ENCODE measurements around the gene WNT11.

The WNT11 gene

DNA sequence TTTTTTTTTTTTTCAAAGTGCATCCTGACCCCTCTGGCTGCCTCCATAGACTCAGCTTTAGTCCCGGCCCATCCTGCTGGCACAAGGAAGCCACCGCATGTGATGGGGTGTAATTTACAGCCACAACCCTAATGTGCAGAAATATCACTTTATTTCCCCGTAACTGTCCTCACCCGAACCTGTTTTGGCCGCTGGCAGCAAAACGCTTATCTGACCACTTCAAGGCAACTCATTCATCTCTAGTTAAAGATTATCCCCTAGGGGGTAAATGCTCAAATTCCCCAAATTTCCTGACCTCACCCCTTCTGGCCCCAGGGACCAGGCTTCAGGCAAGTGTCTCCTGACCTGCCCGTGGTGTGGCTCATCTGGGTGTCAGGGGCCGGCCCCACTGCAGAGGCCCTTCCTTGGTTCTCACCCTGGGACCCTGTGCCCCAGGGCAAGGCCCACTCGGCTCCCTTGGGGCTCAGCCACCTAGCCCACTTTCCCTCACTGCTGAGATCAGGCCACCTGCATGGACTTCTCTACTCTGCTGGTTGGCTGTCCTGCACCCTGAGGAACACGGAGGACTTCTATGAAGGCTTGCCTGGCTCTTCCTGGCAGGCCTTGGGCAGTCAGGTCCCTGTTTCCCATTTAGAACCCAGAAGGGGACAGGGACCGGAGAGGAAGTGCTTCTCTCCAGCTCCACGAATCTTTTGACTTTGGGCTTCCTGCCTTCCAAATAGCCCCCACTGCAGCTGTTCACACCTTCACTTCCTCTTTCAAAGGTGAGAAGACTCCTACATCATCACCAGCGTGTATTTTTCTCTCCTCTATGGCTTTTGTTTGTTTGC lies 53.3 kb downstream of the WNT11 start:
- H3K36me3 ChIP-seq (ENCODE audit: control insufficient read depth, insufficient read depth, low read length): no peaks in the 10 kb centered on the region
- peak overlapping the region; percentile 61 for H3K4me3 ChIP-seq (ENCODE audit: low read depth, low read length)
- H3K27me3 ChIP-seq (ENCODE audit: control insufficient read depth, insufficient read depth, low read length): peaks cover 29% of the 10 kb centered on the region
- H3K4me1 ChIP-seq (ENCODE audit: control insufficient read depth, insufficient read depth, low read length): no peaks in the 10 kb centered on the region
- H3K9ac ChIP-seq (ENCODE audit: low read depth, low read length): peak overlapping the region; percentile 70
- H3K9me3 ChIP-seq (ENCODE audit: control insufficient read depth, insufficient read depth, low read length): no peaks in the 10 kb centered on the region

DNA sequence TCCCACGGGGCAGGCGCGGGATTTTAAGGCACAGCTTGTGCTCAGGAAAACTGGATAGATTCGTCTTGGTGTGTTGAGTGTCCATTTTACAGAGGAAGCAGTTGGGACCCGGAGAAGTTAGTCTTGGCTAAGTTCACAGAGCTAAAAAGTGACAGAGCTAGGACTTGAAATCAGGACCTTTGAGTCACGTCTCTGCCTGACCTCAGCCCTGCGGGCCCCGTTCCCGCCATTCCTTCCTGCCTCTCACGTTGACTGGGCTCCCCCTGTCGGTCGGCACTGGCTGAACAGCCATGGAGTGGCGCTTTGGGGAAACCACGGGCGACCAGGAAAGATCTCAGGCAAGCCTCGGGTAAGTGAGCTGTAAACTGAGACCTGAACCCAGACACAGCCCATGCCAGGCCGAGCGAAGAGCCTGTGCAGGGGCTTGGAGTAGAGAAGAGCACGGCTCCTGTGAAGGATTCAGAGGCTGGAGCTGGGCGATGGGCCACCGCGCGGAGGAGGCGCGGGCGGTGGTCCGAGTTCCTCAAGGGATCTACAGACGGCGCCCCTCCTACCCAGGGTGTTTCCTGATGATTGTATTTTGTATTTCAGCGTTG lies 54.1 kb downstream of the WNT11 start:
- H3K4me3 ChIP-seq (ENCODE audit: low read depth, low read length): peak overlapping the region; percentile 61
- H3K9ac ChIP-seq (ENCODE audit: low read depth, low read length): peak overlapping the region; percentile 70
- H3K4me1 ChIP-seq (ENCODE audit: control insufficient read depth, insufficient read depth, low read length): no peaks in the 10 kb centered on the region
- H3K9me3 ChIP-seq (ENCODE audit: control insufficient read depth, insufficient read depth, low read length): no peaks in the 10 kb centered on the region
- H3K36me3 ChIP-seq (ENCODE audit: control insufficient read depth, insufficient read depth, low read length): no peaks in the 10 kb centered on the region
- peaks cover 29% of the 10 kb centered on the region for H3K27me3 ChIP-seq (ENCODE audit: control insufficient read depth, insufficient read depth, low read length)

DNA sequence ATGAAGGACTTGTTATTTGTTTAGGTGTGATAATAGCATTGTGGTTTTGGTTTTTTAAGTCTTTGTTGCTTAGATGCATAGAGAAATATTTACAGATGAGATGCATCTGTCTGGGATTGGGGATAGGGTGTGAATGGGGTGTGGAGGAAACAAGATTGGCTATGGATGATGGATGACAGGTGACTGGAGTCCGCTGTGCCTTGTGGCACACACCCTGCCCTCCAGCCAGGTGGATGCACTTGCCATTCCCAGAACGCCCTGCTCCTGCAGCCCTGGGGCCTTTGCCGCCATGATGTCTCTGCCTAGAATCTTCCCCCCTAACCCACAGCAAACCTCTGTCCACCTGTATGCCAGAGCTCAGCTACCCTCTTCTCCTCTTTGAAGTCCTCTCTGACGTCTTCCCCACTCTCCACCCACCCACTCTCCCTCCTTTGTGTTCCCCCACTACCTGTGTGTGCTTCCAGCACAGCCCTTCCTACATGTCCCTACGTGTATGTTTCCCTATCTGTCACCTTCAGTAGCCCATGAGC lies 54.7 kb downstream of the WNT11 start:
- Histone ChIP-seq H3K4me3 (ENCODE audit: low read depth, low read length) (no peak overlapping the region), H3K36me3 (ENCODE audit: control insufficient read depth, insufficient read depth, low read length) (no peaks in the 10 kb centered on the region), H3K9ac (ENCODE audit: low read depth, low read length) (no peak overlapping the region), H3K9me3 (ENCODE audit: control insufficient read depth, insufficient read depth, low read length) (no peaks in the 10 kb centered on the region), H3K27me3 (ENCODE audit: control insufficient read depth, insufficient read depth, low read length) (peaks cover 29% of the 10 kb centered on the region), H3K4me1 (ENCODE audit: control insufficient read depth, insufficient read depth, low read length) (no peaks in the 10 kb centered on the region)

DNA sequence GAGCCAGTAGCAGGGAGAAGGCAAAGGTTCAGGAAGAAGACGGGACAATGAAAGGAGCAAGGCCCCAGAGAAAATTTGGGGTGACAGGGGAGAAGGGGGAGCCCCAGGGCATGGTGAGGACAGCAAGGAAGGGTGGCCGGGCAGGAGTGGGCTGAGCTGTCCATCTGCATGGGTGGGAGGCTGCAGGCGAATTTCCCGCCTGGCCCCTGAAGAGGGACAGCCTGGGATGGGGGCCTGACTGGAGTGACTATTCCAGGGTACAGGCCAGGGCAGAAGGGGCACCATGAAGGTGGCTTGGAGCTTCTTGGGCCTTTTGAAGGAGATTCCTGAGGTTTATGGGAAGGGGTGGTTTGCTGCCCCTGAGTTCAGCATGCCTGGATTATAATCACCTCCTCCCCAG lies 56.2 kb downstream of the WNT11 start:
- H3K4me1 ChIP-seq (ENCODE audit: control insufficient read depth, insufficient read depth, low read length): no peaks in the 10 kb centered on the region
- no peaks in the 10 kb centered on the region for H3K36me3 ChIP-seq (ENCODE audit: control insufficient read depth, insufficient read depth, low read length)
- H3K27me3 ChIP-seq (ENCODE audit: control insufficient read depth, insufficient read depth, low read length): peaks cover 29% of the 10 kb centered on the region
- H3K9me3 ChIP-seq (ENCODE audit: control insufficient read depth, insufficient read depth, low read length): no peaks in the 10 kb centered on the region
- H3K9ac ChIP-seq (ENCODE audit: low read depth, low read length): no peak overlapping the region
- no peak overlapping the region for H3K4me3 ChIP-seq (ENCODE audit: low read depth, low read length)

DNA sequence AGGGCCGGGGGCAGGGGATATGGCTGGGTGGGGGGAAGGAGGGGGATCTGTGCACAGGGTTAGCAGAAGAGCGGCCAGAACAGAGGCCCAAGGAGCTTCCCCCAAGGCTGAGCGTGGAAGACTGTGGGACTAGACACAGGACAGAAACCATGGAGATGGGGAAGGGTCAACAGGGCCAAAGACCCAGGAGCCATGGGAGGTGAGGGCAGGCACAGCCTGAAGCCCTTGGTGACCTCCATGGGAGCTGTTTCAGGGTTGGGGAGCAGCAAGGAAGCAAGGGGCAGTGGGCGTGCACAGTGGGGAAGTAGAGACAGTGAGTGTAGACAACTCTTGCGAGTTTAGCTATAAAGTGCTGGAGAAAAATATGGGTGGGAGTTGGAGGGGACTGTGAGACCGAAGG lies 56.6 kb downstream of the WNT11 start:
- Histone ChIP-seq H3K27me3 (ENCODE audit: control insufficient read depth, insufficient read depth, low read length) (peaks cover 29% of the 10 kb centered on the region), H3K4me3 (ENCODE audit: low read depth, low read length) (no peak overlapping the region), H3K4me1 (ENCODE audit: control insufficient read depth, insufficient read depth, low read length) (no peaks in the 10 kb centered on the region), H3K36me3 (ENCODE audit: control insufficient read depth, insufficient read depth, low read length) (no peaks in the 10 kb centered on the region), H3K9me3 (ENCODE audit: control insufficient read depth, insufficient read depth, low read length) (no peaks in the 10 kb centered on the region), H3K9ac (ENCODE audit: low read depth, low read length) (no peak overlapping the region)

DNA sequence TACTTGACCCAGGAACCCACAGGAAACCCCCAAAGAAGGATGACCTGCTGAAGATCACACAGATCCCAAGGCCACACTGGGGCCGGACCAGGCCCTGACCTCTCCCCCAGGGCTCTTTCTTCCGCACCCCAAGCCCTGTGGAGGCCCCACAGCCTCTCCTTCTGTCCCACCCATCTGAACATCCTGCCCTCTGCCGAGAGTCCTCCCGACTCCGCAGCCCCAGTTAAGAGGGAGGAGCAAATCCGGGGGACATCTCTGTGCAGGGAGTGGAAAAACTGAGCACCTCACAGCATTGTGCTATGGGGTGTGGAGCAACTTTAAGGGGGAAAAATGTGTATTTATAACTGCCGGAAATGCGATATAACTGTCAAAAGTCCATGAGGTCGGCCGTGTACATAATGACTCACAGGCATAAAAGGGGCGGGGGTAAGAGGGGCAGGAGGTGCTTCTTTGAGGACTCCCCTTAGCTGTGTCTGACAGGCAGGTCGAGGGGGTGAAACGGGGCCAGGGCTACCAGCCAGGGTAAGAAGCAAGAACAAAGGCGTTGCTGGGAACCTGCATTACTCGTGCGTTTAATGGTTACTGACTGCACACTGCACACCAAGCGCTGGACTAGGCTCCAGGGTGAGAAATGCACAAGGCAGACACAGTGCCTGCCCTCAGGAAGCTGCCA lies 57.2 kb downstream of the WNT11 start:
- peaks cover 29% of the 10 kb centered on the region for H3K27me3 ChIP-seq (ENCODE audit: control insufficient read depth, insufficient read depth, low read length)
- H3K9ac ChIP-seq (ENCODE audit: low read depth, low read length): no peak overlapping the region
- no peaks in the 10 kb centered on the region for H3K9me3 ChIP-seq (ENCODE audit: control insufficient read depth, insufficient read depth, low read length)
- no peaks in the 10 kb centered on the region for H3K4me1 ChIP-seq (ENCODE audit: control insufficient read depth, insufficient read depth, low read length)
- H3K36me3 ChIP-seq (ENCODE audit: control insufficient read depth, insufficient read depth, low read length): no peaks in the 10 kb centered on the region
- no peak overlapping the region for H3K4me3 ChIP-seq (ENCODE audit: low read depth, low read length)

DNA sequence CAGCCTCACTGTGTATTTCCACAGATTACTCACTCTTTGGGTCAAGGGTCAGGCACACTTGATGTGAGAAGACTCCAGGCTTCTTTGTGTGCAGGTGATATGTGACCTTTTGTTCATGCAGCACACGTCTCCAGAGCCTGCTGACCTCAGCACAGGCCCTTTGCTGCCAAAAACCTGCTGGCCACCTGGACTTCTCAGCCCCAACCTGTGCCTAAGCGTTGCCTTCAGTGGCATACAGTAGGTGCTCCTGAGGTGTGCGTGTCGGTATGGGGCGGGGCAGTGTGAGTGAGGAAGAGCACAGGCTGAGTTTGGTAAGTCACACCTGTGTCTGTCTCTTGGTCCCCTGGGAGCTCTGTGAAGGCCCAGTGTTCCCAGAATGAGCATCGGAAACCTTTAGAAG lies 58.1 kb downstream of the WNT11 start:
- Histone ChIP-seq H3K4me1 (ENCODE audit: control insufficient read depth, insufficient read depth, low read length) (no peaks in the 10 kb centered on the region), H3K27me3 (ENCODE audit: control insufficient read depth, insufficient read depth, low read length) (peaks cover 24% of the 10 kb centered on the region), H3K9ac (ENCODE audit: low read depth, low read length) (no peak overlapping the region), H3K9me3 (ENCODE audit: control insufficient read depth, insufficient read depth, low read length) (no peaks in the 10 kb centered on the region), H3K4me3 (ENCODE audit: low read depth, low read length) (no peak overlapping the region), H3K36me3 (ENCODE audit: control insufficient read depth, insufficient read depth, low read length) (no peaks in the 10 kb centered on the region)

DNA sequence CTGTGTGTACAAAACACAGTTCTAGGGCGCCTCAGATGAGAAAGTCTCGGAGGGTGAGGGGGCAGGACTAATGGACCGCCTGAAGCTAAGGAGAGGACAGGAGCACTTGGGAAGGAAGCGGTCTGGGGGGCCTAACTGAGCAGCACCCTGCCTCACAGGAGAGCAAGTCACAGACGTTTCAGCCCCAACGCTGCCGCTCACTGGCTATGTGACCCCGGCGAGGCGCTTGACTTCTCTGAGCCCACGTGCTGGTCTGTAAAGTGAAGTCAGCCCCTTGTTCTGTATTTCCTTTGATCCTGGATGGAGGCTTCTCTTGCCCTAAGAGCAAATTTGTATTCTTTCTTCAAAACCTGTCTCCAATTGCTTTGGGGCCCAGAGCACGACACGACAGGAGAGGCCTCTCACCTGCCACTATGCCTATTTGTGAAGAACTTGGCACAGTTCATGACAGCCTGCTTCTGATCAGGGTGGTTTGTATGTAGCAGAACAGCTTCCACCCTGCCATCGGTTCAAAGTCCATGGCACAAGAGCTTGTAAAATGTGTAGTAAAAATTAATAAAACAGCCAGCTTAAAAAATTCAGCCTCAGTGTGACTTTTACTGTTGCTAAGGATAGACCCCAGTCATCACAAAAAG lies 59.1 kb downstream of the WNT11 start:
- Histone ChIP-seq H3K9ac (ENCODE audit: low read depth, low read length) (no peak overlapping the region), H3K36me3 (ENCODE audit: control insufficient read depth, insufficient read depth, low read length) (no peaks in the 10 kb centered on the region), H3K9me3 (ENCODE audit: control insufficient read depth, insufficient read depth, low read length) (no peaks in the 10 kb centered on the region), H3K27me3 (ENCODE audit: control insufficient read depth, insufficient read depth, low read length) (peaks cover 16% of the 10 kb centered on the region), H3K4me3 (ENCODE audit: low read depth, low read length) (no peak overlapping the region), H3K4me1 (ENCODE audit: control insufficient read depth, insufficient read depth, low read length) (no peaks in the 10 kb centered on the region)

DNA sequence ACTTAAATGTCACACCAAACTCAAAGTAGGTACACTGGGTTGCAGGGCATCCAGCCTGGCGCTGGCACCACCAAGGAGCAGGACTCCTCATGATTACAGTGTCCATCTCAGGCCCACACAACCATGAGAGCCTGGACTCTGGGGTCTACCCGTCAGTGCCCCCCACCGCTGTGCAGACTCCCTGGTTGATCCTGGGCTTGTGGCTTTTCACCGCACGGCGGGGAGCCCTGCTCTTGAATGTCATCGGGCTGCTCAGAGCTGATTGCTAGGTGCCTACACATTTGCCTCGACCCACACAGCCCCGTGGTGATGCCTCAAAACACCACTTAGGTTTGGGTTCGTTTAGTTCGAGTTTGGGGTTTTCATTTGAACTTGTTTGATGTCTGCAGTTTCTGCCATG lies 63.0 kb downstream of the WNT11 start:
- Histone ChIP-seq H3K27me3 (ENCODE audit: control insufficient read depth, insufficient read depth, low read length) (no peaks in the 10 kb centered on the region), H3K36me3 (ENCODE audit: control insufficient read depth, insufficient read depth, low read length) (no peaks in the 10 kb centered on the region), H3K4me3 (ENCODE audit: low read depth, low read length) (no peak overlapping the region), H3K9me3 (ENCODE audit: control insufficient read depth, insufficient read depth, low read length) (no peaks in the 10 kb centered on the region), H3K9ac (ENCODE audit: low read depth, low read length) (no peak overlapping the region), H3K4me1 (ENCODE audit: control insufficient read depth, insufficient read depth, low read length) (no peaks in the 10 kb centered on the region)

DNA sequence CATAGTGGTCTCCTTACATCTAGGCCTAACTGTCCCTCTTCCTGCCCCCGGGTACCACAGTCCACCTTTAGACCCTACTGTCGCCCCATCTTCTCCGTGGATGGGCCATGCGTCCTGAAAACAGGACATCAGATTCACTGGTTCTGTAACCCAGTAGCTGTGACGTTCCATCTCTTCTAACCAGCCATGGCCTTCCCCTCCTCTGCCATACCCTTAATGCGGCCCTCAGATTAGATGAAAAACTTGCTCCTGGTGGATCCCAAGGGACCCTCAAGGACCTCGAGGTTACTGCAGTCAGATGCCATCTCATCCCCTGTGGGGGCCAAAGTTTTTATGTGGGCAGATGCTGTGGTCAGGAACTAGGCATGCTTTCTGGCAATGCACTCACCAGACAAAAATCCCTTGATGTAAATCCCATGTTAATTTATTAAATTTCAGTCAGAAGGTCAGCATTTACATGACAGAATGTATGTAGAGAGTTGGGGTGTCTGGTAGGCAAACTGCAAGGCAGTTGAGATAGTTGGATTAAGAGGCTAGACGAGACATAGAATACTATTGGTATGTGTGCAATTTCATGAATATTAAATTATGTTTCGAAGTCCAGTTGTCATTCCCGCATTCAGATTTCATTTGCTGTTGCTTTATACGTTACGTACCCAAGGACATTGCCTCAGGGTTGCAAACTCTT lies 64.3 kb downstream of the WNT11 start:
- Histone ChIP-seq H3K36me3 (ENCODE audit: control insufficient read depth, insufficient read depth, low read length) (no peaks in the 10 kb centered on the region), H3K4me3 (ENCODE audit: low read depth, low read length) (no peak overlapping the region), H3K9me3 (ENCODE audit: control insufficient read depth, insufficient read depth, low read length) (no peaks in the 10 kb centered on the region), H3K9ac (ENCODE audit: low read depth, low read length) (no peak overlapping the region), H3K4me1 (ENCODE audit: control insufficient read depth, insufficient read depth, low read length) (no peaks in the 10 kb centered on the region), H3K27me3 (ENCODE audit: control insufficient read depth, insufficient read depth, low read length) (no peaks in the 10 kb centered on the region)

DNA sequence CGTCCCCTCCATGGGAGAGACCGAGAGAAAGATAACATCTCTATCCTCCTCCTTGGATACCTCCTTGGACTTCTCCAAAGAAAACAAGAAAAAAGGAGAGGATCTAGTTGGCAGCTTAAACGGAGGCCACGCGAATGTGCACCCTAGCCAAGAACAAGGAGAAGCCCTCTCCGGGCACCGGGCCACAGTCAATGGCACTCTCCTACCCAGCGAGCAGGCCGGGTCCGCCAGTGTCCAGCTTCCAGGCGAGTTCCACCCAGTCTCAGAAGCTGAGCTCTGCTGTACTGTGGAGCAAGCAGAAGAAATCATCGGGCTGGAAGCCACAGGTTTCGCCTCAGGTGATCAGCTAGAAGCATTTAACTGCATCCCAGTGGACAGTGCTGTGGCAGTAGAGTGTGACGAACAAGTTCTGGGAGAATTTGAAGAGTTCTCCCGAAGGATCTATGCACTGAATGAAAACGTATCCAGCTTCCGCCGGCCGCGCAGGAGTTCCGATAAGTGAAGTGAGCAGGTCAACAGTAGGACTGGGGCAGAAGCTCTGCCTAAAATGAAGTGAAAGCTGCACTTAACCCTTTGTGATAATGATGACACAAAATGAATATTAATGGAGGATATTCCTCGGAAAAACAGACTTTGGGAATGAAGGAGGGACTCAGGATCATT lies 65.3 kb downstream of the WNT11 start:
- no peaks in the 10 kb centered on the region for H3K36me3 ChIP-seq (ENCODE audit: control insufficient read depth, insufficient read depth, low read length)
- H3K4me1 ChIP-seq (ENCODE audit: control insufficient read depth, insufficient read depth, low read length): no peaks in the 10 kb centered on the region
- no peak overlapping the region for H3K9ac ChIP-seq (ENCODE audit: low read depth, low read length)
- H3K27me3 ChIP-seq (ENCODE audit: control insufficient read depth, insufficient read depth, low read length): no peaks in the 10 kb centered on the region
- H3K4me3 ChIP-seq (ENCODE audit: low read depth, low read length): no peak overlapping the region
- no peaks in the 10 kb centered on the region for H3K9me3 ChIP-seq (ENCODE audit: control insufficient read depth, insufficient read depth, low read length)
